B cell (primary cell): ENCODE data around the gene TPRA1.

ENCODE experiments used
- CTCF ChIP-seq: fragments of 200-600 bp; IDR thresholded peaks from one replicate; pipeline ENCODE4 v1.8.0; 2022; ENCODE audit warnings: antibody characterized with exemption, mild to moderate bottlenecking
- EZH2 ChIP-seq: IDR thresholded peaks from 2 replicates; pipeline ENCODE4 v1.6.1; 2012; ENCODE audit warnings: borderline replicate concordance, low read depth, mild to moderate bottlenecking, moderate library complexity, low read length; ENCODE audit not compliant: insufficient read depth, poor library complexity, severe bottlenecking

DNA sequence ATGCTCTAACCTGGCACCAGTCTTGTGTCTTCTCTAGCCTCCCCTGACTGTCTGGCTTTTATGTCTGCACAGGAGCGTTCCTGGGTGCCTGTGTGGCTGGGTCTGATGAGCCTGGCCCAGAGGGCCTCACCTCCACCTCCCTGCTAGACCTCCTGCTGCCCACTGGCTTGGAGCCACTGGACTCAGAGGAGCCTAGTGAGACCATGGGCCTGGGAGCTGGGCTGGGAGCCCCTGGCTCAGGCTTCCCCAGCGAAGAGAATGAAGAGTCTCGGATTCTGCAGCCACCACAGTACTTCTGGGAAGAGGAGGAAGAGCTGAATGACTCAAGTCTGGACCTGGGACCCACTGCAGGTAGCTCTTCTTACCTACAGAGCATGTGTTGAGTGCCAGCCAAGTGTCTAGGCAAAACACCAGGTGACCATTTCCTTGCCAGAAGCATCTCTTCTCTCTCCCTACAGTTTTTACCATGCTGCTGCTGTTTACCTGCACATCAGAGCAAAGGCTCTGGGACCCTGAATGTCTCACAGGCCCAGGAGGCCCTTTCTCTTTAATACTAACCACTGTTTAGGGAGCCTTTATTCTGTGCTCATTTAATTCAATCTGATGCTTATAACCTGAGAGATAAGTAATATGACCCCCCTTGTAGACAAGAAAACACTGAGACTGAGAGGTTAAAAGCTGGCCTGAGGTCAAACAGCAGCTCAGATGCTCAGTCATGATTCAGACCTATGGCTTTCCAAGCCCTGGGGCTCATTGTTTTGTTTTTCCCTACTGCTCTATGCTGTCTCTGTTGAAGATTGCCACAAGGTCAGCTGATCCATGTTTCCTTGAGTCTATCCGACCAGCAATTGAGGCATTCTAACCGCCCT, 48.9 kb upstream of the TPRA1 start:
- no peak for TF ChIP-seq CTCF
- no peak for TF ChIP-seq EZH2
